GM19099 (cell line): Measurements from ENCODE around the gene RASAL3.

ENCODE experiments used
- POLR2A ChIP-seq: IDR thresholded peaks from 3 replicates; pipeline ENCODE4 v1.6.1; 2011; ENCODE audit warnings: low read depth; ENCODE audit not compliant: insufficient read length; ENCODE audit errors: extremely low read depth

The RASAL3 gene

DNA sequence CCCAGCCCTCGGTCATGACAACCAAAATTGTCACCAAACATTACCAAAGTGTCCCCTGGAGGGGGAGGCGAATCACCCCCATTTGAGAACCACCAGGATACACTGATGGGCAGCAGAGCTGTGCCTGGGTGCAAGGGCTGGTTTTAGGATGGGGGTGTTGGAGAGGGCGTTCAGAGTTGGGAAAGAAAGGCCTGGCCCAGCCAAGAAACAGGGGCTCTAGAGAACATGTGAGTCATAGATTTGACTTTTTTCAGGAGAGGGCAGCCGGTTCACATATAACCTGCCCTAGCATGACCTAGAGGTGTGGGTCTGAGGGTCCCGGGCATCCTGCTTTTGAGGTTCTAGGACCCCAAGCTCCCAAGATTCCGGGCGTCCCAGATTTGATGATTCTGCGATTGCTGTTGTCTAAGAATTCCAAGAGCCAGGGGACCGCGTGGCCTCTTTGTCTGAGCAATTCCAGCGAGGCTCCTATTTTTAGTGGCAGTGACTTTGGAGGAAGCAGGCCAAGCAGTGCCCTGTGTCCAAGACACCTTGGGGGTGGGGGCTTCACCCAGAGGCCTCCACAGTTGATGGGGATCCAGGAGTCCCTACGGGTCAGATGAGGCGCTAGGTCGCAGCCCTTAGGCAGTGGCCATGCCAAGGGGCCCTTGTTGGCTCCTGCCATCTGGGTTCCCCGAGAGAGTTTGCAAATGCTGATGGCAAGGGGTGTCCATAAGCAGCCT lies 19.7 kb downstream of the RASAL3 start:
- no peak for TF ChIP-seq POLR2A

DNA sequence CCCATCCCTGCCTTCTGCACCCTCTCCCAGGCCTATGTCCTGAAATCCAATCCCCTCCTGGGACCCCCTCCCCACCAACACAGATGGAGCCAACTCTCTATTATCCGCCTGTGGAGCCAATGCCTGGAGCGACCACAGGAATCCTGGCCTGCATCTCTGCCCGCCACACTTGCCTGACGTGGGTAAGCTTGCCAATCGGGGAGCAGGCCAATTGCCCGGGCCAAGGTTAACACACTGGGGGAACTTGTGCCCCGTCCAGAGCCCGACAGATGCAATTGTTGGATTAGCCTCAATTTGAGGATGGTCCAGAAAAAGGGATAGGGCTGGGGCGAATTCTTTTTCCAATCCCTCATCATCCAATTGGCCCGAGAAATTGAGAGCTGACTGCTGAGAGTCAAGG lies 20.5 kb downstream of the RASAL3 start:
- TF ChIP-seq POLR2A, result no peak

GRCh38 chr19:15443325-15443724 lies 21.0 kb downstream of the RASAL3 start:
- no peak for TF ChIP-seq POLR2A

DNA sequence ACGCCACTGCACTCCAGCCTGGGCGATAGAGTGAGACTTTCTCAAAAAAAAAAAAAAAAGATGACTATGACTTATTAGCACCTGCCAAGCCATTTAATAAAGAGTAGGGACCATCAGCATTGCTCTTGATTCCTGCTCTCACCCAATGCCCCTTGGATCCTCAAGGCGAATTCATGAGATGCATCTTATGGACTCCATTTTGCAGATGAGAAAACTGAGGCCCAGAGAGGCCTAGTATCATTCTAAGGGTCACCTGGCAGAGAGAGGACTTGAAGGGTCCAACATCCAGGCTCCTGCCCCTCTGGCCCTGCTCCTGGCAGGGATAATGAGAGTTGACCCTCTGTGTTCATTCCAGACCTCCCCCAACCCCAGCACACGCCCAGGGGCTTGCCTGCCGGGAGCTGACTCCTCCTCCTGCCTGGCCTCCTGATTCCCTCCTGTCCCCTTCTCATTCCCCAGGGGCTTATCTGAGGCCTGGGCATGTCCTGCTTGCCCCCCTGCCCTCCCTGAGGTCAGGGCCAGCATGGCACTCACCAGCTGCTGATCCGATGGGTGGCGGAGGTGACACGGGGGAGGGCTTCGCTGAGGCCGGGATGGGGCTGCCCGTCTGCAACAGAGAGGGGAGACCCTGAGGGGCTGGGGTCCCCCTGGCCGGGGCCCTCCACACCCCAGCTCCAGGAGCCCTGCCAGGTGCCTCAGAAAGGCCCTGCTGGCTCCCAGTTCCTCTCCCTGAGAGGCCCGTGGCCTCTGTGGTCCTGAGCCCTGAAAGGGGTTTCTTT lies 22.0 kb downstream of the RASAL3 start:
- no peak for TF ChIP-seq POLR2A

DNA sequence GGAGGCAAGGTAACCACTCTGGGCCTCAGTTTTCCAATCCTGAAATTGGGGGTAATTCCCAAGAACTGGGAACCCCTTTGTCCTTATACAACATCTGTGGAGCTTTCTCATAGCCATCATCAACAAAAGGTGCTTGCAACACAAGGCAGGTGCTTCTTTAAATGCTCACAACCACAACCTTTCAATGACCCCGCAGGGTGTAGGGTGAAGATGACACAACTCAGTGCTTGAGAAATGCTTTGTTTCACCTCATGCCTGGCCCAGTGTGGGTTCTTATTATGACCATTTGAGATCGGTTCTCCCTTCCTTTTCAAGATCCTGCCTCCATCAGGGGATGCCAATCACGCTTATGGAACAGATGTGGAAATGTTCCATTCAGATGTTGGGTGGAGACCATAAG lies 23.0 kb downstream of the RASAL3 start:
- no peak for TF ChIP-seq POLR2A

- TF ChIP-seq POLR2A, result no peak
These were observed 24.3 kb downstream of the RASAL3 start for GRCh38 chr19:15439821-15440641.

DNA sequence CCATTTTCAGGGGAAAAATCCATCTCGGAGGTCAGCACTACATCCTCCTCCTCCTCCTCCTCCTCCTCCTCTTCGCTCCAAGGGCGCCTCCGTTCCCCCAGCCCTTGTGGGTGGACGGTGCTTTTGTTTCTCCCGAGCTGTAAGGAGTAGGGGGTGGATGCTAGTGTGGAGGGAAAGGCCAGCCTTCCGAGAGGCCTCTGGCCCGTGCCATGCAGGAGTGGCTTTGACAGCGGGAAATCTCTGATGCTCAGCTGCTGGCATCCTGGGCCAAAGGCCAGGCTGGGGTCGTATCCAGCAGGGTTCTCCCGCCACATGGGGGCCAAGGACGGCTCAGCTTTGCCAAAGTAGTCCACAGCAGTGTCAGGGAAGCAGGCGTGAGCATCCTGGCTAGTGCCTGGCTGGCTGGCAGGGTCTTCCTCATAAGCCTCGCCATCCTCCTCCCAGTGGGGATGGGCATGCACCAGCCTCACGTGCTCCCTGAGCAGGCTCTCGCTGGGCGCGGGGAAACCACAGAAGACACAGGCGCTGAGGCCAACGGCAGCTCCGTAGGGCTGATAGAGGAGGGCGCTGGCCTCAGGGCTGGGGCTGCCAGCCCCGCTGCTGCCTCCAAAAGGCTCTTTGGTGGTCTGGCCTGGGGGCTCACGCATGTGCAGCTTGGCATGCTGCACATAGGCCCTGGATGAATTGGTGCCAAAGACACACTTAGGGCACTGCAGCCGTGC lies 25.1 kb downstream of the RASAL3 start:
- no peak for TF ChIP-seq POLR2A

DNA sequence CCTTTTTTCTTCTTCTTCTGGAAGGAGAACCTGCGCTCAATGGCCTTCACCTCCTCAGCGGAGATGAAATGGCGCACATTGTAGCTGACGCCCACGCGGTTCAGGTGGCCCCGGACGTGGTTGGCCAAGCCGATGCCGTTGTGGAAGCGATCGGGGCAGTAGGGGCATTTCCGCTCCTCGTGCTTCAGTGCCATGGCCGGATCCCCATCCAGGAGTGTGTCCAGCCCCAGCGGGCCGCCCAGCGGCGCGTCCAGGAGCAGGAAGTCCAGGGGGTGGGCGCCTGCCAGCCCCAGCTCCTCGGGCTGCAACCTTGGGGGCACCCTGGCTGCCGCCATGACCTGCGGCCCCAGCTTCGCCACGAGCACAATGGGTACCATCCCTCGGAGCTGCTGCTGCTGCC lies 25.8 kb downstream of the RASAL3 start:
- no peak for TF ChIP-seq POLR2A

DNA sequence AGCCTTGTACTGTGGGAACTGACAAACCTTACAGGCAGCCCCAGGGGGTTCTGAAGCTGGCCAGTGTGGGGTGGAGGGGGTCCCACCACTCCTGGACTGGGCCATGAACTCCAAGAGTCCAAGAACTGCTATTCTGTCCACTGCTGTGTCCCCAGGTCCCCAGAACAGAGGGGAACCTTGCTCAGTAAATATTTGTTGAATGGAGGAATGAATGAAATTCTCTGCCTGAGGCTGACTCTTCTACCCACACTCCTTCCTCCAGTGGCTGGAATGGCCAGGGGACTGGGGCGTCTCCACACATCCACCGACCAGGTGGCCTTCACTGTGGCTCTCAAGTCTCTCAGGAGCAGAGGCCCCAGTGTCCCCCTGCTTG lies 26.2 kb downstream of the RASAL3 start:
- TF ChIP-seq POLR2A, result no peak

DNA sequence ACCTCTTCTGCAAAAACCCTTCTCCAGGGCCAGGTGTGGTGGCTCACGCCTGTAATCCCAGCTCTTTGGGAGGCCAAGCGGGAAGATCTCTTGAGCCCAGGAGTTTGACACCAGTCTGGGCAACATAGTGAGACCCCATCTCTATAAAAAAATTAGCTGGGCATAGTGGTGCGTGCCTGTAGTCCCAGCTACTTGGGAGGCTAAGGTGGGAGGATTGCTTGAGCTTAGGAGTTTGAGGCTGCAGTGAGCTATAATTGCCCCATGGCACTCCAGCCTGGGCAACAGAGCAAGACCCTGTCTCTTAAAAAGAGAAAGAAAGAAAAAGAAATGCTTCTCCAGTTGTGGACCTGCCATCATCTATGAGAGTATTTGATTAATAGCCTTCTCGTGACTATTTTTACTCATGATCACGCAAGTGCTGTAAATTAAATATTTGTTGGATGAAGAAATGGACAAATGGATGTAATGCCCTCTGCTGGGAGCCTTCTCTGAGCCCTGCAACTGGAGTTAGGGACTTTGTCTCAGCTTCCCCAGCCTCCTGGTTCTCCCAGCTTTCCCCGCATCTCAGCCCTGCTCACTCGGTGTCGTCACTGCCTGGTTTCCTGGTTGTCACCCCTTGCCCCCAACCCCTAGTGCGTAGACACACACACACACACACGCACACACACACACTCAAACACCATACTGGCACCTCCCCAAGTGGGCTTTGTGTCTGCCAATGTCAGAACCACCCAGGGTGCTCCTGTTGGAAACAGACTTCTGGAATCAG lies 26.8 kb downstream of the RASAL3 start:
- TF ChIP-seq POLR2A, result no peak

DNA sequence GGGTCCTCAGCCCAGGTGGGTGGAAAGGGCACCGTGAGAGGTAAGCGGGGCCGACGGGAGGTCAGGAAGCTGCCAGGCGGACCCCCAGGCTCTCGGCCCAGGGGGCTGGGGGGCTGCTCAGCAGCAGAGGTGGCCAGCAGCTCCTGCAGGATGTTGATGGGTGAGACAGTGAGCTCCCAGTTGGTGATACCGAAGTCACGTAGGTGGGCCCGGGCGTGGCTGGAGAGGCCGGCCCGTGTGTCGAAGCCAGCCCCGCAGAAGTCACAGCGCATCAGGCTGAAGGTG lies 27.6 kb downstream of the RASAL3 start:
- TF ChIP-seq POLR2A, result no peak

DNA sequence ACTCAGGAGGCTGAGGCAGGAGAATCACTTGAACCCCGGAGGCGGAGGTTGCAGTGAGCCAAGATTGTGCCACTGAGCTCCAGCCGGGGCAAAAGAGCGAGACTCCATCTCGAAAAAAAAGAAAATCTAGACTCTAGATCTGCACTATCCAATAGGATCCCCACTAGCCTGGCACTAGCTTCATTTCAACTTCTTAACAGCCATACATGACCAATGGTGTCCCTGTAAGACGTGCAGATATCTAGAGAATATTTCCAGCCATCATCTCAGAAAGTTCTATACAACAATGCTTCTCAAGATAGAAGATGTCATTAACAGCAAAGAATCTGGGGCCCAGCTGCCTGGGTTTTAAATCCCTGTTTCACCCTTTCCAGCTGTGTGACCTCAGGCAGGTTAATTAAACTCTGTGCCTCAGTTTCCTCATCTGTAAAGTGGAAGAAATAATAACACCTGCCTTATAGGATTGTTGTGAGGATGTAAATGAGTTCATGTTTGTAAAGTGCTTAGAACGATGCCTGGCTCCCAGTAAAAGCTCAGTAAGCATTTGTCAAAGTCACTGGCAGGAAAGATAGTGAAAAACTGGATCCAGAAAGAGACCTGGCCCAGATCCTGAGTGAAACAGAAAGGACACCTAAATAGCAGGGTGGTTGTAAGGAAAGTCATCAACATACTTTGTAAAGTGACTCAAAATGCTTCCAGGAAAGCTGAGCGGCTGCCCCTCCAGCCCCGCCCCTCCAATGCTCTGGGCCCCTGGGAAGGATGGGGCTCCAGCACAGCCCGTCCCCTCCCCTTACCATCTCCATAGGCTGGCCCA lies 28.1 kb downstream of the RASAL3 start:
- no peak for TF ChIP-seq POLR2A

DNA sequence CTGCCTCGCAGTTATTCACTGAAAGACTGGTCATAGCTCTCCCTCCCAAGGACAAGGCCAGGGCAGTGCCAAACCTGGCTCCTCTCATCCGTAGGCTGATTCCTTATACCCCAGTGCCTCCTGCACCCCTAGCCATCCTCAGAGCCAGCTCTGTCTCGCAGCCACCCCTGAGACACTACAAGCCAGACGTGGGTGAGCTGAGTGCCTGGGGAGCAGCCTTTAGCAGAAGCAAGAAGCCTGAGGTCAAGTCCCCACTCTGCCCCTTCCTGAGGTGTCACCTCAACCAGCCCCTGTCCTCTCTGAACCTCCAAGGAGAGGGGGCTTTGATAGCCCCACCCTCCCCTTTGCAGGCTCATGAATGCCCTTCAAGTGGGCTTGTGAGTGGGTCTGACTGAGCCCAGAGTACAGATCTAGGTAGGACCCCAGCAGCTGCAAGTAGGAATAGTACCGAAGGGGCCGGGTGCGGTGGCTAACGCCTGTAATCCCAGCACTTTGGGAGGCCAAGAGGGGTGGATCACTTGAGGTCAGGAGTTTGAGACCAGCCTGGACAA lies 30.8 kb downstream of the RASAL3 start:
- TF ChIP-seq POLR2A, result no peak
